ENCODE results near the gene MCF2L. TPM values are rescaled to one million over a fixed set of nuclear protein-coding genes. Genes with fewer than 3 reads are reported as not detected.
A peak's percentile ranks its signal among the peaks of the same experiment; 100 is the strongest.

The MCF2L gene
- polyA plus RNA-seq, 2 of the 4 experiments (the other 2 are of a cell fraction): 0.36 to 0.92 TPM

GRCh38 chr13:113034451-113035212 is 65.6 kb downstream of the MCF2L start:
- TF ChIP-seq SMC3 (IDR thresholded peaks at IDR 0.05) (peak; percentile 76), HEYL (CRISPR knock-in tag; IDR thresholded peaks at IDR 0.05) (no peak), TP53 (CRISPR knock-in tag; IDR thresholded peaks at IDR 0.05) (no peak), CEBPB (IDR thresholded peaks at IDR 0.05) (peak in 1 of 2 experiments; percentile 17; a peak in 1 of 4 replicates), CTCF (IDR thresholded peaks at IDR 0.05) (peak; percentile 58), HMGXB4 (CRISPR knock-in tag; IDR thresholded peaks at IDR 0.05; ENCODE audit: borderline replicate concordance) (no peak), HOXB13 (CRISPR knock-in tag; IDR thresholded peaks at IDR 0.05; ENCODE audit: low read depth) (no peak), RAD21 (conservative IDR thresholded peaks at IDR 0.05 in 1 of 2, IDR thresholded peaks at IDR 0.05 in 1 of 2) (peak; percentile 69 to 75)
- ChIA-PET CTCF (interaction anchor here (0.6 to 1.9 kb wide), 17 partner anchors 11 to 417 kb away, joined by 3 to 7 read pairs (median 3); no protein-coding TSS in a partner anchor), POLR2A (no interaction called here)
- H3K4me1 ChIP-seq: no peaks in the 10 kb centered on the region
- DNase-seq (ENCODE audit: low read depth in 1 of 2, low spot score in 1 of 2) (peak; percentile 32 to 54), ATAC-seq (peak; percentile 75 to 89), FAIRE-seq (no peak)
- H3K27ac ChIP-seq: peak overlapping the region in 1 of 2 experiments; percentile 50; a peak in 1 of 6 replicates
- no peaks in the 10 kb centered on the region for H3K9me3 ChIP-seq
- WGBS (ENCODE audit: missing lambda C conversion rate): 37% methylated on average over 17 of the region's 35 CpGs
- H3K4me2 ChIP-seq: peak overlapping the region; percentile 41; the same call in 2 of the 3 replicates
- H3K4me3 ChIP-seq: no peak overlapping the region

- no peak for TF ChIP-seq RCOR1 (IDR thresholded peaks at IDR 0.05; ENCODE audit: low read depth, low read length)
- no peak for TF ChIP-seq POLR2AphosphoS2 (conservative IDR thresholded peaks at IDR 0.05; ENCODE audit: low read length)
- no peak for TF ChIP-seq TFCP2L1 (CRISPR knock-in tag; IDR thresholded peaks at IDR 0.05)
- no peak for TF ChIP-seq JUNB (IDR thresholded peaks at IDR 0.05)
- no peak for TF ChIP-seq HOXB13 (CRISPR knock-in tag; IDR thresholded peaks at IDR 0.05; ENCODE audit: low read depth)
- TF ChIP-seq CHD4 (IDR thresholded peaks at IDR 0.05; ENCODE audit: borderline replicate concordance): no peak
- no peak for TF ChIP-seq GATA3 (IDR thresholded peaks at IDR 0.05; ENCODE audit: borderline replicate concordance)
- no peak for TF ChIP-seq ZNF302 (CRISPR knock-in tag; IDR thresholded peaks at IDR 0.05)
- no peak for TF ChIP-seq MAFK (IDR thresholded peaks at IDR 0.05; ENCODE audit: partially characterized antibody)
- TF ChIP-seq NPAS2 (CRISPR knock-in tag; IDR thresholded peaks at IDR 0.05; ENCODE audit: borderline replicate concordance): no peak
- no peak for TF ChIP-seq CEBPB (IDR thresholded peaks at IDR 0.05)
- no peak for TF ChIP-seq POLR2A (IDR thresholded peaks at IDR 0.05; ENCODE audit: low read length)
- peak; percentile 21 to 42; a peak in 4 of 6 replicates for ATAC-seq
- Histone ChIP-seq H3K27ac (peak overlapping the region in 1 of 2 experiments; percentile 40; a peak in 1 of 6 replicates), H3K4me3 (no peak overlapping the region), H3K4me1 (no peaks in the 10 kb centered on the region), H3K4me2 (peak overlapping the region; percentile 41; the same call in 2 of the 3 replicates), H3K9me3 (no peaks in the 10 kb centered on the region)
- 55% methylated on average over 20 of the region's 20 CpGs for WGBS (ENCODE audit: missing lambda C conversion rate)
- FAIRE-seq: no peak
- ChIA-PET POLR2A (no interaction called here), CTCF (interaction anchor here (0.6 to 1.8 kb wide), 14 partner anchors 10 to 431 kb away, joined by 3 to 7 read pairs (median 3); no protein-coding TSS in a partner anchor)
- no peak for DNase-seq (ENCODE audit: low read depth in 1 of 2, low spot score in 1 of 2)
These were observed 66.3 kb downstream of the MCF2L start for GRCh38 chr13:113035213-113035800.

GRCh38 chr13:113036401-113036800 is 67.4 kb downstream of the MCF2L start:
- H3K9me3 ChIP-seq: no peaks in the 10 kb centered on the region
- CTCF ChIA-PET: interaction anchor here (1.3 to 1.8 kb wide), 3 partner anchors 26 to 430 kb away, joined by 3 to 5 read pairs (median 4); no protein-coding TSS in a partner anchor
- H3K4me1 ChIP-seq: no peaks in the 10 kb centered on the region
- H3K4me2 ChIP-seq: no peak overlapping the region
- no peak for DNase-seq (ENCODE audit: low read depth in 1 of 2, low spot score in 1 of 2)
- 84% methylated on average over 13 of the region's 14 CpGs for WGBS (ENCODE audit: missing lambda C conversion rate)
- H3K27ac ChIP-seq: no peak overlapping the region
- no peak for ATAC-seq
- H3K4me3 ChIP-seq: no peak overlapping the region
- POLR2A ChIA-PET: no interaction called here
- no peak for FAIRE-seq
- TF ChIP-seq CBX2 (IDR thresholded peaks at IDR 0.05; ENCODE audit: borderline replicate concordance, low read depth) (no peak), POLR2AphosphoS2 (conservative IDR thresholded peaks at IDR 0.05; ENCODE audit: low read length) (no peak), POLR2A (IDR thresholded peaks at IDR 0.05; ENCODE audit: low read length) (no peak), SREBF2 (IDR thresholded peaks at IDR 0.05) (no peak), HDAC2 (IDR thresholded peaks at IDR 0.05) (no peak), BHLHE40 (IDR thresholded peaks at IDR 0.05; ENCODE audit: low read depth, low read length) (no peak), HOXA7 (CRISPR knock-in tag; IDR thresholded peaks at IDR 0.05) (no peak), MAZ (IDR thresholded peaks at IDR 0.05; ENCODE audit: borderline replicate concordance, low read depth, low read length) (no peak), ATOH8 (CRISPR knock-in tag; IDR thresholded peaks at IDR 0.05; ENCODE audit: low read depth) (no peak), HMGXB4 (CRISPR knock-in tag; IDR thresholded peaks at IDR 0.05; ENCODE audit: borderline replicate concordance) (no peak), HOXB5 (CRISPR knock-in tag; IDR thresholded peaks at IDR 0.05) (no peak)

All from A549 (cell line).